Measurements from ENCODE around the gene DYNC2LI1. TPM values are rescaled to one million over a fixed set of nuclear protein-coding genes. Genes with fewer than 3 reads are reported as not detected.

The DYNC2LI1 gene
- total RNA-seq, 1 donor from 2014 or later, result 29.7 TPM

DNA sequence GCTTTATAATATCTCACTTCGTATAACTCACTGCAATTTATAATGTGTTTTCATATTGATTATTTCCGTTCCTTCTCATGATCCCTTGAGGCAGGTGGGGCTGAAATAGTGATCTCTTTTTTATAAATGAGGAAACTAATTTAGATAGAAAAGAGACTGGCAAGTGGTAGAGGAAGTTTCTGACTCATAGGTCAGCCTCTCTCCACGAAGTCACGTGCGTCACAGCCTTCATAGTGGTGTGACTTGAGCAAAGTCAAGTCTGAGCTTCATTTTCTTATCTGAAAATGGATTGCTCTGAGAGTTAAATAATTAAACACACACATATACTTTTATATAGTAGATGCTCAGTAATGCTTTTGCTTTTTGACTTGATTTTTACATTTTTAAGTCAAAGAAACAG is 44.9 kb downstream of the DYNC2LI1 start:
- Histone ChIP-seq H3K27ac (no peak overlapping the region), H3K27me3 (no peaks in the 10 kb centered on the region), H3K4me1 (no peaks in the 10 kb centered on the region), H3K9me3 (no peaks in the 10 kb centered on the region), H3K4me3 (no peak overlapping the region), H3K36me3 (no peaks in the 10 kb centered on the region)
- intact Hi-C loops (cut with DNase I), result no loop called here
- no peak for DNase-seq (ENCODE audit: extremely low spot score in 2 of 2)
- TF ChIP-seq POLR2A (IDR thresholded peaks at IDR 0.05) (no peak), POLR2AphosphoS5 (IDR thresholded peaks at IDR 0.05; ENCODE audit: insufficient read depth in 1 of 2, low read depth in 1 of 2) (no peak)
- TF ChIP-seq, protein P1, sequence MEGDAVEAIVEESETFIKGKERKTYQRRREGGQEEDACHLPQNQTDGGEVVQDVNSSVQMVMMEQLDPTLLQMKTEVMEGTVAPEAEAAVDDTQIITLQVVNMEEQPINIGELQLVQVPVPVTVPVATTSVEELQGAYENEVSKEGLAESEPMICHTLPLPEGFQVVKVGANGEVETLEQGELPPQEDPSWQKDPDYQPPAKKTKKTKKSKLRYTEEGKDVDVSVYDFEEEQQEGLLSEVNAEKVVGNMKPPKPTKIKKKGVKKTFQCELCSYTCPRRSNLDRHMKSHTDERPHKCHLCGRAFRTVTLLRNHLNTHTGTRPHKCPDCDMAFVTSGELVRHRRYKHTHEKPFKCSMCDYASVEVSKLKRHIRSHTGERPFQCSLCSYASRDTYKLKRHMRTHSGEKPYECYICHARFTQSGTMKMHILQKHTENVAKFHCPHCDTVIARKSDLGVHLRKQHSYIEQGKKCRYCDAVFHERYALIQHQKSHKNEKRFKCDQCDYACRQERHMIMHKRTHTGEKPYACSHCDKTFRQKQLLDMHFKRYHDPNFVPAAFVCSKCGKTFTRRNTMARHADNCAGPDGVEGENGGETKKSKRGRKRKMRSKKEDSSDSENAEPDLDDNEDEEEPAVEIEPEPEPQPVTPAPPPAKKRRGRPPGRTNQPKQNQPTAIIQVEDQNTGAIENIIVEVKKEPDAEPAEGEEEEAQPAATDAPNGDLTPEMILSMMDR (IDR thresholded peaks at IDR 0.05), result no peak

DNA sequence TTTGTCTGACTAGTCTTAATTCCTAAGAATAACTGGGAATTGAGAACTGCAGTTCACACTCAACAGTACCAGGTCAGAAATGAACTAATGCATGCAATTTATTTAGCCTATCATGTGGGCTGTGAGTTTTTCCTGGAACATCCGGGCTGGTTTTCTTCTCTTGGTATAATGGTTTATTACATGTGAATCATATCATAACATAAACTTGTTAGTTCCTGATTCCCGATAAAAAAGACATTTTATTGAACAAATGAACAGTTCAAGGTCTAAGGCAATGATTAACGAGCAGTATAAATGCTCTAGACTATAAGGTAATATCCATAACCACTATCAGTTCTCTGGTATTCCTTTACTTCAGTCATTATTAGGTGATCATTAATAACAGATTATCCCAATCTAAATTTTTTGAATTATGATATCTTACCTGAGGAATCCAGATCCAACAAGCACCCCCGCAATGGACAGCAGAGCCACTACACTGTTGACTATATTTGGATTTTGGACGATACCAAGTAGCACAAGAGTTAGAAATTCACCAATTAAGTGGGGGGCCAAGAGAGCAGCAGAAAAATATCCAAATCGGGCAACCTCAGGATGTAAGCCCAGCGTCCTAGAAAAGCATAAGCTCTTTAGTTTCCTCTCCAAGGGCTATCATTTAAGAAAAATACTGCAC is 45.8 kb downstream of the DYNC2LI1 start:
- Histone ChIP-seq H3K27ac (no peak overlapping the region), H3K27me3 (no peaks in the 10 kb centered on the region), H3K36me3 (no peaks in the 10 kb centered on the region), H3K4me1 (no peaks in the 10 kb centered on the region), H3K9me3 (no peaks in the 10 kb centered on the region), H3K4me3 (no peak overlapping the region)
- TF ChIP-seq, protein P1 (IDR thresholded peaks at IDR 0.05), result no peak
- TF ChIP-seq POLR2AphosphoS5 (IDR thresholded peaks at IDR 0.05; ENCODE audit: insufficient read depth in 1 of 2, low read depth in 1 of 2), result no peak
- TF ChIP-seq POLR2A (IDR thresholded peaks at IDR 0.05), result no peak
- no peak for DNase-seq (ENCODE audit: extremely low spot score in 2 of 2)
- intact Hi-C loops (cut with DNase I), result no loop called here

DNA sequence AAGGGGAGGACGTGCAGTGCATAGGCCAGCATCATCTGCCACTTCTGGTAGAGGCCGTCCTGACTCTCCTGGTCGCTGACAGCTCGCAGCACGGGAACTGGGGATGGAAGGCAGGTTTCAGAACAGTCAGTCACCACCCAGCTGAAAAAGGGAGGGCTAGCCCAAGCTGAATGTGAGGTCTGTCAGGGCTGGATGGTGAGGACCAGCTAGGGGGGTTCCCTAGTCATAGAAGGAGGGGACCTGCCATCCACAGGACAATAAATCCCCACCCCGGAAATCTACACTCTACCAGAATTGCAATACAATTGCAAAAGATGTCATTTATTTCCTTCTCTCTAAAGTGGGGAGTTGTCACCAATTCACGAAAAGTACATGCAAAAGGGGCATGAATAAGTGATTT is 49.0 kb downstream of the DYNC2LI1 start:
- TF ChIP-seq POLR2A (IDR thresholded peaks at IDR 0.05), result no peak
- TF ChIP-seq POLR2AphosphoS5 (IDR thresholded peaks at IDR 0.05; ENCODE audit: insufficient read depth in 1 of 2, low read depth in 1 of 2), result no peak
- TF ChIP-seq, protein P1 (IDR thresholded peaks at IDR 0.05), result no peak
- DNase-seq (ENCODE audit: extremely low spot score in 2 of 2), result no peak
- H3K4me1 ChIP-seq, result no peaks in the 10 kb centered on the region
- no peaks in the 10 kb centered on the region for H3K36me3 ChIP-seq
- no peak overlapping the region for H3K4me3 ChIP-seq
- intact Hi-C loops (cut with DNase I), result no loop called here
- no peaks in the 10 kb centered on the region for H3K9me3 ChIP-seq
- no peaks in the 10 kb centered on the region for H3K27me3 ChIP-seq
- H3K27ac ChIP-seq, result no peak overlapping the region

DNA sequence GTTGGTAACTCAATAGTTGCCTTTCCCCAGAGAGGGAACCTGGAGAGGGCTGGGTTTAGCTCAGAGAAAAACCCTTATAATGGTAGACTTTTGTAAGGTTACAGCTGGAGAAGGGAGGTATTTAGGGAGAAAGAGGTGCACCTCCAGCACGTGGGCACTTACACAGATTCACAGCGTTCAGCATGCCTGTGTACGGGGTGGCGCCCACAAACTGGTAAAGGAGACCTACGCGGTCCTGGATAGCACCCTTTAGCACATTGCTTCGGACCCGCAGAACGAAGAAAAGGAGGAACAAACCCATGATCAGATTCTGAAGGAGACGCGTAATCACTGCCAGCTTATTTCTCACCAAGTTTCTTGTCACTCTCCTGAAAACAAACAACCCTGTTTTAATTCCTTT is 49.9 kb downstream of the DYNC2LI1 start:
- DNase-seq (ENCODE audit: extremely low spot score in 2 of 2), result no peak
- H3K9me3 ChIP-seq, result no peaks in the 10 kb centered on the region
- H3K4me1 ChIP-seq, result no peaks in the 10 kb centered on the region
- TF ChIP-seq POLR2AphosphoS5 (IDR thresholded peaks at IDR 0.05; ENCODE audit: insufficient read depth in 1 of 2, low read depth in 1 of 2) (no peak), POLR2A (IDR thresholded peaks at IDR 0.05) (no peak)
- TF ChIP-seq, protein P1 (IDR thresholded peaks at IDR 0.05), result no peak
- intact Hi-C loops (cut with DNase I), result no loop called here
- H3K27me3 ChIP-seq, result no peaks in the 10 kb centered on the region
- no peak overlapping the region for H3K27ac ChIP-seq
- H3K36me3 ChIP-seq, result no peaks in the 10 kb centered on the region
- H3K4me3 ChIP-seq, result no peak overlapping the region

DNA sequence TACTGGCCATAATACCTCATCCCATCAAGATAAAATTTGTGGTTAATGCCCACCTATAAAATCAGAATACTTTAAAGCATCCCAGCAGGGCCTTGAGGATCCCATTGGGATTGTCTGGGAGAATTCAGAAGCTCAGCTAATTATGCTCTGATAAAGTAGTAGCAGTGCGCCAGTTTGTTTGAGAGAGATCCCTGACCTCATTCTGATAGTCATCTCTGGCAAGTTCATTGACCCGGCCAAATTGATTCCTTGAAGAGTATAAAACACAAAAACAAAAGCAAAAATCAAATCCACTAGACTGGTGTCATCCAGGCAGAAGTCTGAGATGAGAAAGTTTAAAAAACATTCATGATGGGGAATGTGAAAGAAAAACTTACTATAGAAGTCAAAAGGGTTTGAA is 50.7 kb downstream of the DYNC2LI1 start:
- DNase-seq (ENCODE audit: extremely low spot score in 2 of 2), result no peak
- no peaks in the 10 kb centered on the region for H3K36me3 ChIP-seq
- intact Hi-C loops (cut with DNase I), result no loop called here
- H3K4me3 ChIP-seq, result no peak overlapping the region
- TF ChIP-seq POLR2AphosphoS5 (IDR thresholded peaks at IDR 0.05; ENCODE audit: insufficient read depth in 1 of 2, low read depth in 1 of 2), result no peak
- TF ChIP-seq, protein P1 (IDR thresholded peaks at IDR 0.05), result no peak
- no peak for TF ChIP-seq POLR2A (IDR thresholded peaks at IDR 0.05)
- no peak overlapping the region for H3K27ac ChIP-seq
- no peaks in the 10 kb centered on the region for H3K9me3 ChIP-seq
- no peaks in the 10 kb centered on the region for H3K27me3 ChIP-seq
- H3K4me1 ChIP-seq, result no peaks in the 10 kb centered on the region
